Measurements from ENCODE around the gene TMEFF1.

DNA sequence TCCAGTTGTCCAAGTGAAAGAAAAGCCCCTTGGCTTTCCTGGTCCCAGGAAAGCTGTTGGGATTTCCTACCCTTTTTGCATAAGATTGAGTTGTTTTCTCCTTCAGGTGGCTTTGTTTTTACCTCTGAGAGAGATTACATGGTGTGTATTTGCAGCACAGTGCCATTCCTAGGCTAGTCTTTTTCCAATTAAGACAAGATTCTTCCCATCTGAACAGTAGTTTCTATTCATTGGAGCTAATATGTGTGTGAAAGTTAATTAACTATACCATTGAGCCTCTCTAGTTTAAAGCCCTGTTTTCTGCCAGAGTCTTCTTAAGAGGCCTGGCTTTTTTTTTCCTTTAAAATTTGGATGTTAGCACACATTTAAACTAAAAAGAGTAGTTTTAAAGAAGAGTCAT lies 25.9 kb upstream of the TMEFF1 start:
- no peak for TF ChIP-seq EHMT2 (IDR thresholded peaks at IDR 0.05; ENCODE audit: low read depth)
- TF ChIP-seq CHD4 (IDR thresholded peaks at IDR 0.05; ENCODE audit: borderline replicate concordance): no peak
- no peak for TF ChIP-seq EP300 (IDR thresholded peaks at IDR 0.05)
- TF ChIP-seq, protein P1, sequence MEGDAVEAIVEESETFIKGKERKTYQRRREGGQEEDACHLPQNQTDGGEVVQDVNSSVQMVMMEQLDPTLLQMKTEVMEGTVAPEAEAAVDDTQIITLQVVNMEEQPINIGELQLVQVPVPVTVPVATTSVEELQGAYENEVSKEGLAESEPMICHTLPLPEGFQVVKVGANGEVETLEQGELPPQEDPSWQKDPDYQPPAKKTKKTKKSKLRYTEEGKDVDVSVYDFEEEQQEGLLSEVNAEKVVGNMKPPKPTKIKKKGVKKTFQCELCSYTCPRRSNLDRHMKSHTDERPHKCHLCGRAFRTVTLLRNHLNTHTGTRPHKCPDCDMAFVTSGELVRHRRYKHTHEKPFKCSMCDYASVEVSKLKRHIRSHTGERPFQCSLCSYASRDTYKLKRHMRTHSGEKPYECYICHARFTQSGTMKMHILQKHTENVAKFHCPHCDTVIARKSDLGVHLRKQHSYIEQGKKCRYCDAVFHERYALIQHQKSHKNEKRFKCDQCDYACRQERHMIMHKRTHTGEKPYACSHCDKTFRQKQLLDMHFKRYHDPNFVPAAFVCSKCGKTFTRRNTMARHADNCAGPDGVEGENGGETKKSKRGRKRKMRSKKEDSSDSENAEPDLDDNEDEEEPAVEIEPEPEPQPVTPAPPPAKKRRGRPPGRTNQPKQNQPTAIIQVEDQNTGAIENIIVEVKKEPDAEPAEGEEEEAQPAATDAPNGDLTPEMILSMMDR (IDR thresholded peaks at IDR 0.05): no peak
- TF ChIP-seq, protein P2, sequence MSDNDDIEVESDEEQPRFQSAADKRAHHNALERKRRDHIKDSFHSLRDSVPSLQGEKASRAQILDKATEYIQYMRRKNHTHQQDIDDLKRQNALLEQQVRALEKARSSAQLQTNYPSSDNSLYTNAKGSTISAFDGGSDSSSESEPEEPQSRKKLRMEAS (IDR thresholded peaks at IDR 0.05): no peak
- no peak for TF ChIP-seq SMC3 (IDR thresholded peaks at IDR 0.05)
- no peak for TF ChIP-seq MAFK (IDR thresholded peaks at IDR 0.05; ENCODE audit: partially characterized antibody)
- no peak for TF ChIP-seq SREBF2 (IDR thresholded peaks at IDR 0.05)
- TF ChIP-seq, protein P3, sequence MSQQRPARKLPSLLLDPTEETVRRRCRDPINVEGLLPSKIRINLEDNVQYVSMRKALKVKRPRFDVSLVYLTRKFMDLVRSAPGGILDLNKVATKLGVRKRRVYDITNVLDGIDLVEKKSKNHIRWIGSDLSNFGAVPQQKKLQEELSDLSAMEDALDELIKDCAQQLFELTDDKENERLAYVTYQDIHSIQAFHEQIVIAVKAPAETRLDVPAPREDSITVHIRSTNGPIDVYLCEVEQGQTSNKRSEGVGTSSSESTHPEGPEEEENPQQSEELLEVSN (IDR thresholded peaks at IDR 0.05; ENCODE audit: borderline replicate concordance, low read depth): no peak
